Fibroblast of skin of right biceps (primary cell): ENCODE data around the gene PROM1.

Experiments used
- DNase-seq: peaks from one replicate; pipeline ENCODE4 v3.0.0-alpha.2; 2013

The PROM1 gene

GRCh38 chr4:15935504-15936402, 148.1 kb downstream of the PROM1 start:
- DNase-seq, result no peak

GRCh38 chr4:15934259-15934658, 149.6 kb downstream of the PROM1 start:
- no peak for DNase-seq

DNA sequence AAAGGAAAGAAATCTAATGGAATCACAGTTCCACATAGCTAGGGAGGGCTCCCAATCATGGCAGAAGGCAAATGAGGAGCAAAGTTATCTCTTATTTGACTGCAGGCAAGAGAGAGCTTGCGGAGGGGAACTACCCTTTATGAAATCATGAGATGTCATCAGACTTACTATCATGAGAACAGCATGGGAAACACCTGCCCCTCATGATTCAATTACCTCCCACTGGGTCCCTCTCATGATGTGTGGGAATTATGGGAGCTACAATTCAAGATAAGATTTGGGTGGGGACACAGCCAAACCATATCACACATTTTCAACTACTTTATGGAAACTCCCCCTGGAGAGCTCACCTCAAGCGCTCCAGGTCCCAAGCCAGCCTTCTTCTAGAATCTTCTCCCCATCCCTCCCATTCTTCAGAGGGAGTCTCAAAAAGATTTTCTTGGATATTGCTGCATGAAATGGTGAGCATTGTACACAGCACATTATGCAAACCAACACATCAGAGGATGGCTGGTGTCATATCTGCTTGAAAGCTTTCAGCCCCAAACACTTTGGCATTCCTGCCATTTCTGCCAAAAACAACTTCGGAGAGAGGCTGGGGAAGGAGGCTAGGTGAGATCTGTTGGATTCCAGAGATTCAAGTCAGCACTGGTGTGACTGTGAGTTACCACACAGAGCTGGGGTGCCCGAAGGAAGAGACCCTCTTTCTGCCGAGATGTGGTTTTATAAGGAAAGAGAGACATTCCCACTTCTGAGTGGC, 152.2 kb downstream of the PROM1 start:
- no peak for DNase-seq

- no peak for DNase-seq
Measured at GRCh38 chr4:15930314-15930713, 153.5 kb downstream of the PROM1 start.

- DNase-seq, result no peak
Measured at GRCh38 chr4:15929540-15929939, 154.3 kb downstream of the PROM1 start.

- no peak for DNase-seq
Measured at GRCh38 chr4:15928883-15929282, 154.9 kb downstream of the PROM1 start.

DNA sequence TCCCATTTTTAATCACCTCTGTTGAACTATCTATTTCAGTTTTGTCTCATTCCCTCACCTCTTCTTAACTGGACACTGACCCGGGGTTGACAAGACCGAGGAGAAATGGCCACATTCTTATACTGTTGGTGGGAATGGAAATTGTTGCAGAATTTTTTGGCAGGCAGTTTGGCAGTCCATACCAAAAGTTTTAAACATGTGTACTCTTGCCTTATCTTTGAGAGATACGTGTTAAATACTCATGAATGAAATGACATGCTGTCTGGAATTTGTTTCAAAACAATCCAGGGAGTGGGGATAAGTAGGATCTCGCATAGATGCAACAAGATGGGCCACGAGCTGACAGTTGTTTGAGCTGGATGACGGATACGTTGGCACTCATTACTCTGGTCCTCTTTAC, 157.3 kb downstream of the PROM1 start:
- peak; percentile 30 for DNase-seq

GRCh38 chr4:15925830-15926229, 158.0 kb downstream of the PROM1 start:
- DNase-seq, result no peak

GRCh38 chr4:15921592-15921932, 162.3 kb downstream of the PROM1 start:
- DNase-seq, result no peak

GRCh38 chr4:15920723-15921591, 162.9 kb downstream of the PROM1 start:
- DNase-seq, result peak; percentile 99

GRCh38 chr4:15918484-15919129, 165.2 kb downstream of the PROM1 start:
- DNase-seq, result no peak
